Stimulated activated CD8-positive, alpha-beta memory T cell treated with anti-CD3 and anti-CD28 coated beads, Interleukin-2, amount 100 ng/mL, for 1 hour (primary cell): ENCODE results near the gene BEND2.
"Not testable (repeated sequence)": the region's sequence is repeated elsewhere in the genome, so short reads cannot be mapped to it uniquely, and the experiment has no call there.

ENCODE experiments used
- DNase-seq, 2 donors: peaks; one replicate each; pipeline ENCODE4 v3.0.0-alpha.2; 2020; ENCODE audit warnings: low read depth in 2 of 2

BEND2 gene

GRCh38 chrX:18220786-18221185 is at the start of gene BEND2:
BEND2 (minus strand) TSS chrX:18220886; CDS start chrX:18220750, 136 bp downstream.
- DNase-seq = no peak

- DNase-seq = no peak
These were observed 34.4 kb upstream of the BEND2 start for GRCh38 chrX:18255059-18255458.

GRCh38 chrX:18252644-18253359 is 32.1 kb upstream of the BEND2 start:
- no peak for DNase-seq

GRCh38 chrX:18229646-18230045 is 9.0 kb upstream of the BEND2 start:
- DNase-seq = not testable (repeated sequence)

GRCh38 chrX:18228069-18228468 is 7.4 kb upstream of the BEND2 start:
- no peak for DNase-seq

- no peak for DNase-seq
These were observed 6.8 kb upstream of the BEND2 start for GRCh38 chrX:18227458-18227857.

- no peak for DNase-seq
These were observed 10.2 kb downstream of the BEND2 start for GRCh38 chrX:18210470-18210869.

- no peak for DNase-seq
These were observed 14.0 kb downstream of the BEND2 start for GRCh38 chrX:18206657-18207056.

- no peak for DNase-seq
These were observed 17.1 kb downstream of the BEND2 start for GRCh38 chrX:18203631-18204030.

GRCh38 chrX:18194688-18195087 is 26.0 kb downstream of the BEND2 start:
- no peak for DNase-seq

GRCh38 chrX:18179446-18179845 is 41.2 kb downstream of the BEND2 start:
- DNase-seq = no peak

GRCh38 chrX:18174971-18175370 is 45.7 kb downstream of the BEND2 start:
- no peak for DNase-seq

- DNase-seq = no peak
These were observed 46.5 kb downstream of the BEND2 start for GRCh38 chrX:18174209-18174608.

- DNase-seq = no peak
These were observed 47.0 kb downstream of the BEND2 start for GRCh38 chrX:18173494-18174180.

- no peak for DNase-seq
These were observed 47.7 kb downstream of the BEND2 start for GRCh38 chrX:18172970-18173369.

GRCh38 chrX:18170910-18171309 is 49.8 kb downstream of the BEND2 start:
- DNase-seq = no peak

GRCh38 chrX:18166068-18166467 is 54.6 kb downstream of the BEND2 start:
- no peak for DNase-seq

- no peak for DNase-seq
These were observed 60.3 kb downstream of the BEND2 start for GRCh38 chrX:18160369-18160768.

GRCh38 chrX:18158963-18159362 is 61.7 kb downstream of the BEND2 start:
- no peak for DNase-seq

GRCh38 chrX:18151649-18152048 is 69.0 kb downstream of the BEND2 start:
- DNase-seq = no peak

- no peak for DNase-seq
These were observed 69.5 kb downstream of the BEND2 start for GRCh38 chrX:18151157-18151556.

- DNase-seq = no peak
These were observed 71.2 kb downstream of the BEND2 start for GRCh38 chrX:18149454-18149853.

- no peak for DNase-seq
These were observed 73.7 kb downstream of the BEND2 start for GRCh38 chrX:18146954-18147353.
